ENCODE measurements around the gene FNBP1.

FNBP1 gene

DNA sequence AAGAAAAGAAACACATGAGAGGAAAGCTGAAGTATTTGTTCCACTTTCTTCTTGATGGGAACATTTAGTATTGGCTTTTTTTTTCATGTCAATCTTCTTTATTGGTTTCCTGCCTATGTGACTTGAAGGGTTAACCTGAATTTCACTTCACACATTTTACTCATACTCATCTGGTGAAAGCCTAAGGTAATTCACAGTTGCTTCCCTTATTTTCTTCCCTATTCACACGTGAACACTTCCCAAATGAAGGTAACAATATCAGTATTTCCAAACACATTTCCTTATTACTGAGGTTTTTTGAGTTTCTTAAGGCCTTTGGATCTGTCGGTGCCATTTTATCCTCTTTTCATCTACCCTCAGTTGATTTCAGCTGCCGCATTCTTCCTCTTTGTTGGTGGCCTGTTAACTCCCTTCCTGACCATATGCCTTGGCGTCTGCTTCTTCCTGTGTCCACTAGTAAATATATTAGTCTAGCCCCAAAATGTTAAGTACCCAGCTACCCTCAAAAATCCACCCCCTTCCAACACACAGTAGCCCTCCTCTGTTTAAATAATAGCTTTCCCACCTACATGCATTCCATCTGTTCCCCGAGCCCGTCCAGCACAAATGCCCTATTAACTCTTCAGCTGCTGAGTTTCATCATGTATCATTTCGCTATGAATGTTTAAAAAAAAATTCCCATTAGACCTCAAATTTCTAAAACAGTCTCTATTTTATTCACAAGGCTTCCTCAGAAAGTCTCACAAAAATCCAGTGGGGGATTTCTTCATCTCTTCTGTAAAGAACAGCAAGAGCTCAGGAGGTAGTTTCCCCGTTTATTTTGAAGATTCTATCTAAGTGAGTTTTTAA, 110.5 kb downstream of the FNBP1 start:
- TF ChIP-seq, protein P1, sequence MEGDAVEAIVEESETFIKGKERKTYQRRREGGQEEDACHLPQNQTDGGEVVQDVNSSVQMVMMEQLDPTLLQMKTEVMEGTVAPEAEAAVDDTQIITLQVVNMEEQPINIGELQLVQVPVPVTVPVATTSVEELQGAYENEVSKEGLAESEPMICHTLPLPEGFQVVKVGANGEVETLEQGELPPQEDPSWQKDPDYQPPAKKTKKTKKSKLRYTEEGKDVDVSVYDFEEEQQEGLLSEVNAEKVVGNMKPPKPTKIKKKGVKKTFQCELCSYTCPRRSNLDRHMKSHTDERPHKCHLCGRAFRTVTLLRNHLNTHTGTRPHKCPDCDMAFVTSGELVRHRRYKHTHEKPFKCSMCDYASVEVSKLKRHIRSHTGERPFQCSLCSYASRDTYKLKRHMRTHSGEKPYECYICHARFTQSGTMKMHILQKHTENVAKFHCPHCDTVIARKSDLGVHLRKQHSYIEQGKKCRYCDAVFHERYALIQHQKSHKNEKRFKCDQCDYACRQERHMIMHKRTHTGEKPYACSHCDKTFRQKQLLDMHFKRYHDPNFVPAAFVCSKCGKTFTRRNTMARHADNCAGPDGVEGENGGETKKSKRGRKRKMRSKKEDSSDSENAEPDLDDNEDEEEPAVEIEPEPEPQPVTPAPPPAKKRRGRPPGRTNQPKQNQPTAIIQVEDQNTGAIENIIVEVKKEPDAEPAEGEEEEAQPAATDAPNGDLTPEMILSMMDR (IDR thresholded peaks at IDR 0.05; ENCODE audit: low read length, missing control alignments) = no peak
- peak overlapping the region; percentile 7 for H3K4me3 ChIP-seq (replicated peaks; ENCODE audit: low read depth, low read length)
- DNase-seq (ENCODE audit: low read depth) = peak; percentile 45

DNA sequence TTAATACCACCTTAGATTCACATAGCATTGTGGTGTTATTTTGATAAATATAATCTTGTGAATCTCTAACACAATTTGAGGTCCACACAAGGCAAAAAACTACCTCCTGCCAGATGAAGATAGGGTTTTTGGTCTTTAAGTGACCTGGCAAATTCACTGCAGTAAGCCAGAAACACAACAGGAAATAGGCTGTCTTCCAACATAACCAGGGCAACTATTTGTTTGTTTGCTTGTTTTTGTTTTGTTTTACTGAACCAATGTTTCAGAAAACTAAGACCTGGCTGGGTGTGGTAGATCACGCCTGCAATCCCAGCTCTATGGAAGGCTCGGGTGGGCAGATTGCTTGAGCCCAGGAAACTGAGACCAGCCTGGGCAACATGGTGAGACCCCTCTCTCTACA, 112.2 kb downstream of the FNBP1 start:
- no peak overlapping the region for H3K4me3 ChIP-seq (replicated peaks; ENCODE audit: low read depth, low read length)
- no peak for DNase-seq (ENCODE audit: low read depth)
- TF ChIP-seq, protein P1 (IDR thresholded peaks at IDR 0.05; ENCODE audit: low read length, missing control alignments) = no peak

DNA sequence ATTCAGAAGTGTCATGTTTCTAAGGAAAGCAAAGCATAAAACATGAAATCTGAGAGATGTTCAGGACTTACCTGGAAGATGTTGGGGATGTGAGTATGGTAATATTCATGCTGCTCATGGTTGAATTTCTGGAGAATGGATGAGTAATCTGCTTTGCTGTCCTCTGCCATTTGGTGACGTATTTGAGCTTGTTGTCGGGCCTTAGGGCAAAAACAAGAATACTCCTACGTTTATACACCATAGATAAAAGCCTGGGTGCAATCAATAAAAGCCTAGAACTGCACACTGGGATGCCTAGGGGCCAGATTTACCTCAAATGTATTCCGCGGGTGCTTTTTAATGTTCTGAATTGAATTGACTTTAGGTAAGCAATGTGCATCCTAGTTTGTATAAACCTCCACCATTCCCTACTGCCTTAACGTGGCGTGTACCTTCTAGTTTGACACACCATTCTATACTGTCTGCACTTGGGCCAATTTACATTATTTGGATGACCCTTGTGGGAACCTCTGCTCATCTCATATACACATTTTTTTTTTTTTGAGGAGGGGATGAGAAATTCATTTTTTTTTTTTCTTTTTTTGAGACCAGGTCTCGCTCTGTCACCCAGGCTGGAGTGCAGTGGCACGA, 113.4 kb downstream of the FNBP1 start:
- DNase-seq (ENCODE audit: low read depth) = no peak
- TF ChIP-seq, protein P1 (IDR thresholded peaks at IDR 0.05; ENCODE audit: low read length, missing control alignments) = no peak
- no peak overlapping the region for H3K4me3 ChIP-seq (replicated peaks; ENCODE audit: low read depth, low read length)

DNA sequence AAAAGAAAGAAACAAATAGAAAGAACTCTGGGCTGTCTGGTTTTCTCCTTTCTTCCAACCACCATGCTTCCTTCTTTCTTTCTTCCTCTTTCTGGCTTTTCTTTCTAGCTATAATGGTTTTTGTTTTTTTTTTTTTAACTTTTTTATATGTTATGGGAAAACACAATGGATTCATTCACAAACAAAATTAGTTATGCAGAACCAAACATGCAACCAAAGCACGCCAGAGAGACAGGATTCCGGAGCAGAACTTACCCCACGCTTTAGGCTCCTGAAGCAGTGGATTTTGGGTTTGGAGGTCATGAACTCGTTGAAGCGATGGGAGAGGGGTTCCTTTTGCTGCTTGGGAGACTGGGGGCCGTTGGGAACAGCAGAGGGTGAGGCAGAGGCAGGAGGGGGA, 119.4 kb downstream of the FNBP1 start:
- TF ChIP-seq, protein P1 (IDR thresholded peaks at IDR 0.05; ENCODE audit: low read length, missing control alignments) = no peak
- no peak overlapping the region for H3K4me3 ChIP-seq (replicated peaks; ENCODE audit: low read depth, low read length)
- no peak for DNase-seq (ENCODE audit: low read depth)

DNA sequence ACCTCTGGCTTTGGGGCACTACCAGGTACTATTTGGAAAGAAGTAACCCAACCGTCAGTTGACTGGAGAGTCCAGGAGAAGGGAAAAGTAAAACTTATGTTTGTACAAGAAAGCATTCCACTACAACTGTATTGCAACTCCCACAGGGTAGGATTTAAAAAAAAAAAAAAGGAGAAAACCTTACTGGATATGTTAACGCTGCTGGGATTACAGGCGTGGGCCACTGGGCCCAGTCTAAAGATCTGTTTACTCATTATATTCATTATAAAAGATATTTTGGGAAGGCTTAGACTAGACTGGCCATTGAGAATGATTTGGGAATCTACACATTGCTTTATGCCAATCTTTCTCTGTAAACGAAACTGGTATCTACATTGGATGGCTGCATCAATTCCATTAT, 121.1 kb downstream of the FNBP1 start:
- no peak overlapping the region for H3K4me3 ChIP-seq (replicated peaks; ENCODE audit: low read depth, low read length)
- TF ChIP-seq, protein P1 (IDR thresholded peaks at IDR 0.05; ENCODE audit: low read length, missing control alignments) = no peak
- no peak for DNase-seq (ENCODE audit: low read depth)

DNA sequence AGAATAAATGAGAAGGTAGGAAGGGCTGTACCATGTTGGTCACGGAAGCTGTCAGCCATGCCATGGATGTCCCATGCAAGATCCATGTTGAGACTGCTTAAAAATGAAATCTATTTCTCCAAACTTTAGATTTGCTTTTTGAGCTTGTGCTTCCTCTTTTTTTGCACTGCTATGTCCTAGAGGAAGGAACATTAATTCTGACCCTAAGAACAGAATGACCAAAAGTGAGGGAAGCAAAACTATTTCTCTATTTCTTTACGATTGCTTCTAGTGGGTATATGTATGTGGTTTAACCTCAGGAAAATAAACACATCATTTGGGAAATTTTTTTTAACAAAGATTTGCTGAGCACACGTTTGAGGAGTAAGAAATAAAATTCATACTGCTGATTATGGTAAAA, 123.1 kb downstream of the FNBP1 start:
- no peak for DNase-seq (ENCODE audit: low read depth)
- H3K4me3 ChIP-seq (replicated peaks; ENCODE audit: low read depth, low read length) = no peak overlapping the region
- TF ChIP-seq, protein P1 (IDR thresholded peaks at IDR 0.05; ENCODE audit: low read length, missing control alignments) = no peak
